Right lung (tissue), 10 donors: ENCODE data around the gene HMX3. TPM values are rescaled to one million over a fixed set of nuclear protein-coding genes. Genes with fewer than 3 reads are reported as not detected.

ENCODE experiments used
- DNase-seq, 2 donors: peaks; one replicate each; pipeline ENCODE4 v3.0.0-alpha.2; 2013
- long read RNA-seq, 8 donors: transcript quantifications; one replicate each; lab custom pipeline, GENCODE V29; 2026
- polyA plus RNA-seq, 5 donors: library from polyadenylated mRNA; unstranded; fragments of 120-200 nt; gene quantifications; one replicate each; pipeline versions ENCODE4 v1.2.1 to v1.2.3, GENCODE V29; 2013; ENCODE audit warnings: inconsistent platforms in 1 of 5, low replicate concordance in 1 of 5; ENCODE audit not compliant: insufficient read length in 5 of 5, insufficient read depth in 1 of 5

The HMX3 gene
- polyA plus RNA-seq = not detected
- long read RNA-seq, donor 1 = 0 reads
- long read RNA-seq, donor 2 = 0 reads
- long read RNA-seq, donor 3 = 0 reads
- long read RNA-seq, donor 4 = 0 reads
- long read RNA-seq, donor 5 = 0 reads
- long read RNA-seq, donor 6 = 0 reads
- long read RNA-seq, donor 7 = 0 reads
- long read RNA-seq, donor 8 = 0 reads

GRCh38 chr10:123135415-123136141, at the start of gene HMX3:
Gene HMX3 (plus strand): TSS chr10:123135970. CDS start chr10:123136051, 81 bp downstream.
- DNase-seq = no peak

GRCh38 chr10:123086281-123086680, 49.5 kb upstream of the HMX3 start:
- no peak for DNase-seq

GRCh38 chr10:123087348-123087747, 48.4 kb upstream of the HMX3 start:
- DNase-seq = no peak

GRCh38 chr10:123087786-123088185, 48.0 kb upstream of the HMX3 start:
- DNase-seq = no peak

GRCh38 chr10:123092635-123093414, 42.9 kb upstream of the HMX3 start:
- no peak for DNase-seq

- DNase-seq = no peak
Measured at GRCh38 chr10:123093489-123093888, 42.3 kb upstream of the HMX3 start.

- DNase-seq = no peak
Measured at GRCh38 chr10:123096452-123096851, 39.3 kb upstream of the HMX3 start.

GRCh38 chr10:123097039-123097438, 38.7 kb upstream of the HMX3 start:
- DNase-seq = no peak

- no peak for DNase-seq
Measured at GRCh38 chr10:123100030-123100762, 35.6 kb upstream of the HMX3 start.

- DNase-seq = no peak
Measured at GRCh38 chr10:123101872-123102271, 33.9 kb upstream of the HMX3 start.

- no peak for DNase-seq
Measured at GRCh38 chr10:123102673-123103072, 33.1 kb upstream of the HMX3 start.

GRCh38 chr10:123103944-123104343, 31.8 kb upstream of the HMX3 start:
- DNase-seq = no peak

- DNase-seq = no peak
Measured at GRCh38 chr10:123109466-123109865, 26.3 kb upstream of the HMX3 start.

- no peak for DNase-seq
Measured at GRCh38 chr10:123117644-123118417, 17.9 kb upstream of the HMX3 start.

- DNase-seq = no peak
Measured at GRCh38 chr10:123119081-123119480, 16.7 kb upstream of the HMX3 start.

GRCh38 chr10:123126246-123126645, 9.5 kb upstream of the HMX3 start:
- DNase-seq = no peak

- no peak for DNase-seq
Measured at GRCh38 chr10:123129618-123130271, 6.0 kb upstream of the HMX3 start.

GRCh38 chr10:123132576-123133477, 2.9 kb upstream of the HMX3 start:
- DNase-seq = peak; percentile 73 to 83

- no peak for DNase-seq
Measured at GRCh38 chr10:123133541-123134342, 2.0 kb upstream of the HMX3 start.
